ENCODE measurements around the gene ZNF598. TPM values are rescaled to one million over a fixed set of nuclear protein-coding genes. Genes with fewer than 3 reads are reported as not detected.

The ZNF598 gene
- total RNA-seq, 1 experiment from 2014 or later: 70.9 TPM

GRCh38 chr16:1980030-1980769 is 29.4 kb downstream of the ZNF598 start:
- Mint-ChIP-seq H3K27me3 (ENCODE audit: low read depth) (peaks cover 40% of the 10 kb centered on the region), H3K4me1 (peaks cover 18 to 25% of the 10 kb centered on the region in 2 experiments), H3K4me3 (peak overlapping the region; percentile 53 to 70), H3K27ac (no peak overlapping the region), H3K36me3 (ENCODE audit: insufficient read depth in 1 of 3, low read depth in 3 of 3) (peaks cover 6 to 19% (median 16%) of the 10 kb centered on the region in 3 experiments; a peak in 6 of 7 replicates), H3K9me3 (no peaks in the 10 kb centered on the region)
- TF ChIP-seq CTCF (conservative IDR thresholded peaks at IDR 0.05): no peak
- Histone ChIP-seq H3K27me3 (ENCODE audit: insufficient read depth, low read length) (peaks cover 22% of the 10 kb centered on the region), H2BK120ac (ENCODE audit: low read depth, low read length, poor library complexity, severe bottlenecking) (no peak overlapping the region), H3K4ac (ENCODE audit: low read depth, low read length) (no peak overlapping the region), H3K9me3 (ENCODE audit: control insufficient read depth, low read depth, low read length) (no peaks in the 10 kb centered on the region), H4K91ac (ENCODE audit: insufficient read length, low read depth, low read length) (no peak overlapping the region), H3K4me1 (ENCODE audit: insufficient read depth, low read length) (no peaks in the 10 kb centered on the region), H3K56ac (ENCODE audit: insufficient read length, low read depth, low read length) (no peak overlapping the region), H2AK5ac (ENCODE audit: insufficient read length, low read length) (no peak overlapping the region), H3K14ac (ENCODE audit: insufficient read depth, low read length) (no peak overlapping the region), H3K23ac (ENCODE audit: insufficient read length, low read depth, low read length) (no peak overlapping the region), H3K9ac (ENCODE audit: extremely low read depth, insufficient read length, low read length) (no peak overlapping the region), H3K79me2 (ENCODE audit: insufficient read depth, low read length) (no peaks in the 10 kb centered on the region; the same call in 1 of the 2 replicates), H2AFZ (ENCODE audit: low read length) (no peak overlapping the region), H3T11ph (ENCODE audit: low read length) (no peak overlapping the region), H2BK5ac (ENCODE audit: insufficient read length, low read length) (no peak overlapping the region), H2BK20ac (ENCODE audit: low read depth, low read length, poor library complexity, severe bottlenecking) (no peak overlapping the region), H2BK15ac (ENCODE audit: low read depth, low read length) (no peak overlapping the region), H3K79me1 (ENCODE audit: insufficient read depth, low read depth, low read length, poor library complexity, severe bottlenecking) (no peaks in the 10 kb centered on the region), H3K23me2 (ENCODE audit: insufficient read length, low read depth, low read length, poor library complexity, severe bottlenecking) (peaks cover 24% of the 10 kb centered on the region), H3K4me2 (ENCODE audit: insufficient read depth, insufficient read length, low read length) (peak overlapping the region; percentile 40), H4K20me1 (ENCODE audit: control insufficient read depth, insufficient read depth, insufficient read length) (no peaks in the 10 kb centered on the region), H4K5ac (ENCODE audit: insufficient read length, low read depth, low read length) (no peak overlapping the region), H3K27ac (ENCODE audit: insufficient read length, low read depth, low read length) (no peak overlapping the region), H2BK12ac (ENCODE audit: insufficient read length, low read depth, low read length) (no peak overlapping the region), H4K8ac (replicated peaks; ENCODE audit: insufficient read length, low read depth, low read length) (no peak overlapping the region), H3K18ac (ENCODE audit: insufficient read length, low read depth, low read length) (no peak overlapping the region)
- WGBS (ENCODE audit: extremely low coverage, insufficient read length, low lambda C conversion rate): no CpG with 5 or more reads among the region's 53 CpGs
- DNase-seq: no peak
